Esophagus muscularis mucosa (tissue), 4 donors: Measurements from ENCODE around the gene UVRAG. TPM values are rescaled to one million over a fixed set of nuclear protein-coding genes. Genes with fewer than 3 reads are reported as not detected.

Experiments used
- DNase-seq: peaks from one replicate; pipeline ENCODE4 v3.0.0-alpha.2; 2017; ENCODE audit errors: extremely low spot score
- H3K27ac ChIP-seq, 4 donors: fragments of 200-600 bp; sonication (generic); replicated peaks in 1 of 4; 1 replicate in 3 of 4; 2 replicates in 1 of 4; pipeline ENCODE4 v1.5.1; 2016 to 2019; ENCODE audit warnings: mild to moderate bottlenecking in 1 of 4
- H3K27me3 ChIP-seq, 4 donors: fragments of 200-600 bp; sonication (generic); one replicate each; pipeline versions ENCODE4 v1.5.1 to v1.6.0; 2016 to 2019
- H3K36me3 ChIP-seq, 4 donors: fragments of 200-600 bp; sonication (generic); one replicate each; pipeline ENCODE4 v1.5.1; 2016 to 2019
- H3K4me1 ChIP-seq, 4 donors: fragments of 200-600 bp; sonication (generic); one replicate each; pipeline ENCODE4 v1.5.1; 2016 to 2019
- H3K4me3 ChIP-seq, 4 donors: fragments of 200-600 bp; sonication (generic); 1 replicate in 2 of 4; 2 replicates in 2 of 4; pipeline ENCODE4 v1.5.1; 2016 to 2019; ENCODE audit warnings: mild to moderate bottlenecking in 4 of 4, moderate library complexity in 1 of 4
- H3K9me3 ChIP-seq, 4 donors: fragments of 200-600 bp; sonication (generic); 1 replicate in 3 of 4; 2 replicates in 1 of 4; pipeline ENCODE4 v1.5.1; 2016 to 2019
- CTCF ChIP-seq, 3 experiments: fragments of 200-600 bp in 2 of 3; fragments of 450-650 bp in 1 of 3; sonication (generic) in 2 of 3; IDR thresholded peaks; one replicate each; pipeline ENCODE4 v1.5.1; 2017 to 2019; ENCODE audit warnings: antibody characterized with exemption in 3 of 3, mild to moderate bottlenecking in 2 of 3, moderate library complexity in 1 of 3
- EP300 ChIP-seq: sonication (generic); formaldehyde crosslinking; IDR thresholded peaks from one replicate; pipeline ENCODE4 v1.6.1; 2017; ENCODE audit warnings: antibody characterized with exemption
- POLR2A ChIP-seq: fragments of 450-650 bp; IDR thresholded peaks from one replicate; pipeline ENCODE4 v1.6.1; 2017; ENCODE audit warnings: antibody characterized with exemption, moderate library complexity, mild to moderate bottlenecking, low read depth
- POLR2AphosphoS5 ChIP-seq, 2 donors: sonication (generic); formaldehyde crosslinking; IDR thresholded peaks; one replicate each; pipeline ENCODE4 v1.6.1; 2017; ENCODE audit warnings: antibody characterized with exemption in 2 of 2
- WGBS: methylation state at CpG from one replicate; pipeline ENCODE4 v1.1.5; 2018; 5-methylcytosine and 5-hydroxymethylcytosine counted together
- intact Hi-C: fragments of 100-400 bp; cut with DNase I; formaldehyde crosslinking; loops from one replicate; pipeline ENCODE4 v1.15.1; 2023
- total RNA-seq, 4 donors: library from RNA; depleted of rRNA; stranded (reverse); fragments of >200 nt; gene quantifications; one replicate each; pipeline versions ENCODE4 v1.1.0 to v1.2.1, GENCODE V29; 2016

The UVRAG gene
- total RNA-seq, 4 donors from 2014 or later, result 30.6 to 37.4 (median 34.7) TPM

- WGBS, result 84% methylated on average over 8 of the region's 8 CpGs
- Histone ChIP-seq H3K36me3 (no peaks in the 10 kb centered on the region), H3K4me3 (no peak overlapping the region), H3K9me3 (no peaks in the 10 kb centered on the region), H3K27ac (no peak overlapping the region), H3K27me3 (no peaks in the 10 kb centered on the region), H3K4me1 (peaks cover 6 to 13% (median 9%) of the 10 kb centered on the region in 4 donors)
- no peak for DNase-seq
- TF ChIP-seq POLR2A, result no peak
- intact Hi-C loops, result no loop called here
Observed at GRCh38 chr11:75810637-75811390, 4.2 kb upstream of the UVRAG start.

- intact Hi-C loops, result no loop called here
- no peak for DNase-seq
- 78% methylated on average over 2 of the region's 2 CpGs for WGBS
Observed at GRCh38 chr11:75811485-75811884, 3.5 kb upstream of the UVRAG start.

GRCh38 chr11:75812542-75813040 is 2.4 kb upstream of the UVRAG start:
- Histone ChIP-seq H3K36me3 (no peaks in the 10 kb centered on the region), H3K4me3 (no peak overlapping the region), H3K27ac (peak overlapping the region in 3 of 4 donors; percentile 1 to 60 (median 45)), H3K27me3 (no peaks in the 10 kb centered on the region), H3K4me1 (peaks cover 21 to 30% (median 27%) of the 10 kb centered on the region in 4 donors), H3K9me3 (no peaks in the 10 kb centered on the region)
- intact Hi-C loops, result no loop called here
- no peak for TF ChIP-seq POLR2A
- no peak for DNase-seq
- WGBS, result 76% methylated on average over 2 of the region's 2 CpGs

More at GRCh38 chr11:75811485-75811884, 3.5 kb upstream of the UVRAG start:
- no peaks in the 10 kb centered on the region for H3K36me3 ChIP-seq
- peaks cover 10 to 19% (median 16%) of the 10 kb centered on the region in 4 donors for H3K4me1 ChIP-seq
- H3K27ac ChIP-seq, result no peak overlapping the region
- H3K27me3 ChIP-seq, result no peaks in the 10 kb centered on the region
- H3K9me3 ChIP-seq, result no peaks in the 10 kb centered on the region
- TF ChIP-seq POLR2A, result no peak
- TF ChIP-seq EP300, result no peak
- TF ChIP-seq CTCF (IDR thresholded peaks at IDR 0.05), result no peak
- no peak for TF ChIP-seq POLR2AphosphoS5 (IDR thresholded peaks at IDR 0.05)
- no peak overlapping the region for H3K4me3 ChIP-seq

- Histone ChIP-seq H3K36me3 (no peaks in the 10 kb centered on the region), H3K27ac (peak overlapping the region in 3 of 4 donors; percentile 1 to 60 (median 45)), H3K4me1 (peaks cover 23 to 35% (median 32%) of the 10 kb centered on the region in 4 donors), H3K27me3 (no peaks in the 10 kb centered on the region), H3K4me3 (no peak overlapping the region), H3K9me3 (no peaks in the 10 kb centered on the region)
- TF ChIP-seq POLR2A (no peak), POLR2AphosphoS5 (IDR thresholded peaks at IDR 0.05) (no peak), EP300 (no peak), CTCF (IDR thresholded peaks at IDR 0.05) (no peak)
- no peak for DNase-seq
- WGBS, result 79% methylated on average over 2 of the region's 2 CpGs
- intact Hi-C loops, result no loop called here
Observed at GRCh38 chr11:75813124-75813523, 1.9 kb upstream of the UVRAG start.

GRCh38 chr11:75813622-75814039 is 1.4 kb upstream of the UVRAG start:
- WGBS, result 69% methylated on average over 1 of the region's 1 CpG
- Histone ChIP-seq H3K27me3 (no peaks in the 10 kb centered on the region), H3K27ac (peak overlapping the region; percentile 94 to 99 (median 96)), H3K4me1 (peaks cover 23 to 38% (median 37%) of the 10 kb centered on the region in 4 donors), H3K9me3 (no peaks in the 10 kb centered on the region), H3K36me3 (no peaks in the 10 kb centered on the region), H3K4me3 (peak overlapping the region in 2 of 4 donors; percentile 87 to 100)
- no peak for TF ChIP-seq CTCF (IDR thresholded peaks at IDR 0.05)
- no peak for TF ChIP-seq EP300
- peak; percentile 27 to 52 for TF ChIP-seq POLR2AphosphoS5 (IDR thresholded peaks at IDR 0.05)
- no peak for TF ChIP-seq POLR2A
- DNase-seq, result no peak
- intact Hi-C loops, result no loop called here
